H1 (cell line): ENCODE data around the gene GREB1.

Experiments
- NRF1 ChIP-seq: IDR thresholded peaks from 2 replicates; pipeline ENCODE4 v1.6.1; 2011; ENCODE audit warnings: mild to moderate bottlenecking, low read depth, low read length, improper control_type of control experiment
- POLR2AphosphoS5 ChIP-seq: IDR thresholded peaks from 2 replicates; pipeline ENCODE4 v1.6.1; 2011; ENCODE audit warnings: low read depth, low read length
- RFX5 ChIP-seq: IDR thresholded peaks from 2 replicates; pipeline ENCODE4 v1.6.1; 2011; ENCODE audit warnings: low read depth, low read length, improper control_type of control experiment, borderline replicate concordance

DNA sequence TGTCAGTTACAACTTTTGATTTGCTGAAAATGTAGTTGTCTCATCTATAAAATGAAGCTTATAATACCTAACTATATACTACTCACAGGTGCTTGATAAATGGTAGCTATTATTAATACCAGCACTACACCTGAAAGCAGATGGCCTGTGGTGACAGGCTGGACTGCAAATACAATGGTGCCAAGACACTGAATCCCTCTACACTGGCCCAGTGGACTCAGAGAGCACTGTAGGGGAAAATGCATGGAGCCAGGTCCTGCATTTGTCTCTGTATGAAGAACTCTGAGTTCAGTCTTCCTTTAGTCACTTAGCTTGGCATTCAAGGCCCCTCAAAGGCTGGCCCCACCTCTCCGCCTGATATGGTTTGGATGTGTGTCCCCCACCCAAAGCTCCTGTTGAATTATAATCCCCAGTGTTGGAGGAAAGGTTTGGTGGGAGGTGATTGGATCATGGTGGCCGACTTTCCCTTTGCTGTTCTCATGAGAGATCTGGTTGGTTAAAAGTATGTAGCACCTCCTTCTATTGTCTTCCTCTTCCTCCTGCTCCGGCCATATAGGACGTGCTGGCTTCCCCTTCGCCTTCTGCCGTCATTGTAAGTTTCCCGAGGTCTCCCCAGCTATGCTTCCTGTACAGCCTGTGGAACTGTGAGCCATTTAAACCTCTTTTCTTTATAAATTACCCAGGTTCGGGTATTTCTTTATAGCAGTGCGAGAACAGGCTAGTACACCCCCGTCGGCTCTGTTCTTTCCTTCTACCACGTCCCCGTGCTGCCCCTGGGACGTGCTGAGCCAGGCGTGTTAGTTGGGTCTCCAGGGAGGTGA is 147.3 kb downstream of the GREB1 start:
- TF ChIP-seq RFX5 (no peak), NRF1 (no peak), POLR2AphosphoS5 (no peak)
